ENCODE data around the gene SSTR5.

DNA sequence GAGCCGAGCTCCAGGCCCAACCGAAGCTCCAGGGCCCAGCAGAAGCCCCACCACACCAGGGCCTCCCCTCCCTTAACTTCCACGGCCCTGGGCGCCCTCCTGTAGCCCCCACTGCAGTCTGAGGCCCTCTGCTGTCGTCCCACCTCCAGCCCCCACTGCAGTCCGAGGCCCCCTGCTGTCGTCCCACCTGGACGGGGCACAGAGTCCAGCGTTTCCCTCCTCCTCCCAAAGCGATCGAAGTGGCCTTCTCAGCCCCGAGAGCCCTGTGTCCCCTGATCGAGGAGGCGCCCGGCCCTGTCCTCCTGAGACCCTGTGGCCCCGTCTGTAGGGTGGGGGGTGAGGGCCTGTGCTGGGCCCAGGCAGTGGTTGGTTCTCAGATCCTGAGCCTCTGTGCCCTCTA lies 54.6 kb downstream of the SSTR5 start:
- TF ChIP-seq EZH2 (IDR thresholded peaks at IDR 0.05) (no peak), POLR2AphosphoS5 (IDR thresholded peaks at IDR 0.05; ENCODE audit: borderline replicate concordance, low read depth, low read length) (no peak)

All from SK-N-MC (cell line).